GM18868 (cell line): ENCODE data around the gene FBXW4.

Experiments
- ATAC-seq: cut with Tn5 transposase; IDR thresholded peaks from one replicate; pipeline ENCODE4 v1.9.1; 2021; ENCODE audit warnings: mild to moderate bottlenecking, moderate library complexity; ENCODE audit not compliant: unreplicated experiment

The FBXW4 gene

DNA sequence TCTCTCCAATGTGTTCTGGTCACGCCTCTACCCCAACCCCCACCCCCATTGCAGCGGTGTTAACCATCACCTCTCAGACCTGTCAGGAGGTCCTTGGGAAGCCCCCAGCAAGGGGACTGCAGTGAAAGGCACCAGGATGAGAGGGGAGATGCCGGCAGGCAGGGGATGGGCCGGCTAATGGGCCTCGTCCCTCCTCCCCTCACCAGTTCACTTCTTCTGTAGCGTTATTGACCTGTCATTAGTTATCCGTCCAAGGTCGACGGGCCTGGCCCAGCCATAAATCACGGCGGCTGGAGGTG is 125.7 kb downstream of the FBXW4 start:
- no peak for ATAC-seq

DNA sequence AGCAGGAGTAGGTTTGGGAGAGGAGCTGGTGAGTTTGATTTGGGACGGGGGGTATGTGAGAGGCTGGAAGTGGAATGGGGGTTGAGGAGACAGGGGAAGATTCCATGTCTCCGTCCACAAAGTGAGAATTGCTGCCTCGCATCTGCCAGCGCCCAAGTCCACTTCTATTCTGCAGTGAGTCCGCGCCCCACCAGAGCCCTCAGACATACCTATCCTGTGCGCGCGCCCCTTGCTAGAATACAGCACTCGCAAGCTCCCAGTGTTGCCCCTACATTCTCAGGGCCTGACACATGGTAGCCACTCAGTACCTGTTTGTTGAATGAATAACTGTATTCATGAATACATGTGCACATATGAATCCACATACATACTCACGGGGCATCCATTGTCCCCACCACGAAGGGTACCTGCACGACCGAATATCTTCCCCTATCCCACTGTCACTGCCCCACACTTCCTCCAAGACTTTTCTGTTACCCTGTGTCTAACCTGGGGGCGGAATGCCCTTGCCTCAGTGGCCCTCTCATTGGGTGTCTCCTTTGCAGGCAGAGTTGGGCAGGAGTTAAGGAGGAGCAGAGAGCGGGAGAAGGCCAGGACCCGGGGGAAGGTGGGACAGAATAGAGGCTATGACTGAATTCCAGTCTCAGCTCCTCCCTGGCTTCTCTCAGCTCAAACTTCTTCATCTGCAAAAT is 126.8 kb downstream of the FBXW4 start:
- ATAC-seq, result no peak

DNA sequence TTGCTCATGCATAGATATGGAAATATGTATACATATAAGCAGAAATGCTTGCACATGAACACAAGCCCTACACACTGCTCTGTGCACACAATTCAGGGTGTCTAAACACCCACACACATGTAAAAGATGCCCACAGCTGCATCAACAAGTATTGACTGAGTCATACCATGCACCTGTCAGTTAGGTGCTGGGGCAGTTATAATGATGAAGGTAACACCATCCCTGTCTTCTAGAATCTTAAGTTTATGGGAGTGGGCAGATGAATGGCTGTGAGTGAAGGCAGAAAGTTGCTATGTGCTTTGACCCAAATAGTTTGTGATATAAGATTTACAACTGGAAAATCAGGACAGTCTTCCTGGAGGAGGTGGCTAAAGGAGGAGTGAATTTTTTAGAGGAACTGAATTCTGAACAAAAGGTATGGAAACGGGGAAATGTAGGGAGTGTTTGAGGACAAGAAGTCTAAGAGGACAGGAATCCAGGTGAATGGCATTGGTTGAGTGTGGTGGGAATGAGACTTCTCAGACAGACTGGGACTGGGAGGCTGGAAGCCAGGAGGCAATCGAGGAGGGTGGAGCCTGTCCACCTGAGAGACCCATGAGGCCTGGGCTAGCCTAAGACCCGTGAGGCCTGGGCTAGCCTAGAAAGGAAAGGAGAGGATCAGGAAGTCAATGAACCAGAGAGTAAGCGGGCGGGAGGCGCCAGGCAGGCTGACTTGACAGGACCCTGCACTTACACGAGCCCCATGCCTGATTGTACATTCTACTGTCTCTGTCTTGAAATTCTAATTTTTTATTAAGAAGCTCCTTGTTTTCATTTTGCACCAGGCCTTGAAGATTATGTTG is 127.6 kb downstream of the FBXW4 start:
- no peak for ATAC-seq

DNA sequence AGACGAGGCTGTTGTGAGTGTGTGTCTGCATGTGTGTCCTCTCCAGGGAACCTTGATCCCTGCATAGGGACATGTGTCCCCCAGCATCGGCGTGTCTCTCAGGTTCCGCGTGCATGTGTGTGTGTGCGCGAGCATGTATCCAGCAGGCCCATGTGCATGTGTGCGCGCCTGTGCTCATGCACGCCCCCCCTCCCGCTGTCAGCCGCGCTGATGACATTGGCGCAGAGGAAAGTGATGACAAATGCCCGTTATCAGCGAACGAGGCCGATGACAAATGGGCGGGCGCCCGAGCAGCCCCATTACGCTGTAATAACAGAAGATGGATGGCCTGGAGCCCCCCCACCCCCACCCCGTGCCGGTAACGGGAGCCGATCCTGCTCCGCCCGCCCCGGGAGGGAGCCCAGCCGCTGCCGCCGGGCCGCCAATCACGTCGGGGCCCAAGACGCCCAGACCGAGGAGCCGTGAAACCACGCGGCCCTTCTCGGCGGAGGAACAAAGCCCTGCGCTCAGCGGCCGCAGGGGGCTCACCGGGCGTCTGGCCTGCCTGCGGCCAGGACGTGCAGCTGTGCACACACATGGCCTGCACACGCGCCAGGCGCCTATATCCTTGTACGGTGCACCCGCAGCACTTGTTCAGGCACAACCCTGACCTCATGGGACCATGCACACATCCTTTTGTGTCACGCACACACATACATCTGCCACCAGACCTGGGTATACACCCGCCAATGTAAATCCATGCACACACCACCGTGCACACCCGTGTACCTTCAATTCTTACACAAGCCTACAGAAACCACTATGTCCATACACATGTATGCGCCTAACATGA is 128.4 kb downstream of the FBXW4 start:
- no peak for ATAC-seq

DNA sequence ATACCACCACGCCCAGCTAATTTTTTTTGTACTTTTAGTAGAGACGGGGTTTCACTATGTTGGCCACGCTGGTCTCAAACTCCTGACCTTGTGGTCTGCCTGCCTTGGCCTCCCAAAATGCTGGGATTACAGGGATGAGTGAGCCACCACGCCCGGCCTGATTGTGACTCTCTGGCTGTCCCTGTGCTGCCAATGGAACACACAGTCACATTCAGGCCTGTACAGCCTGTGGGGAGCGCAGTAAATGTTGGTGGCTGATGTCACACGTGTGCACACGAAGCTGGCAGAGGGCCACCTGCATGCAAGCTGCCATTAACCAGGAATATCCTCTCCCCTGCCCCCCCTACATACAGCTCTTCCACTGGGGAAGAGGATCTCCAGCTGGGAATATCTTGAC is 129.0 kb downstream of the FBXW4 start:
- ATAC-seq, result no peak

DNA sequence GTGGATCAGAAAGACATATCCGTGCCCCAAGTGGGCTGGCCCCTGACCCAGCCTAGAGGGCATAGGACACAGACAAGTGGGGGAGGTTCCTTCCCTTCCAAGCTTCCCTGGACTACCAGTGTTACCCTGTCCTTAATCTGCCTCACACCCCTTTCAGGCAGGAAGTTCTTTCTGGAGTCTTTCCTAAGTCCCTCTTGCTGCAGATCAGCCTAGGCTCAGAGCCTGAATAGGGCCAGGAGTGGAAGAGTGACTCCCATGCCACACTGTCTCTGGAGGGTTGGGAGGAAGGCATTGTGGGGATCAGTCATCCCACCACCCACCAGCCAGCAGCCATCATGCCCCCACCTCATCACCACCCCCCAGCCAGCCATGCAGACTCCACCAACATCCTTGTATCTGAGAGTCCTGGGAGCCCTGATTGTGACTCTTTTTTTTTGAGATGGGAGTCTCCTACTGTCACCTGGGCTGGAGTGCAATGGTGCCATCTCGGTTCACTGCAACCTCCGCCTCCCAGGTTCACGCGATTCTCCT is 129.5 kb downstream of the FBXW4 start:
- ATAC-seq, result no peak

DNA sequence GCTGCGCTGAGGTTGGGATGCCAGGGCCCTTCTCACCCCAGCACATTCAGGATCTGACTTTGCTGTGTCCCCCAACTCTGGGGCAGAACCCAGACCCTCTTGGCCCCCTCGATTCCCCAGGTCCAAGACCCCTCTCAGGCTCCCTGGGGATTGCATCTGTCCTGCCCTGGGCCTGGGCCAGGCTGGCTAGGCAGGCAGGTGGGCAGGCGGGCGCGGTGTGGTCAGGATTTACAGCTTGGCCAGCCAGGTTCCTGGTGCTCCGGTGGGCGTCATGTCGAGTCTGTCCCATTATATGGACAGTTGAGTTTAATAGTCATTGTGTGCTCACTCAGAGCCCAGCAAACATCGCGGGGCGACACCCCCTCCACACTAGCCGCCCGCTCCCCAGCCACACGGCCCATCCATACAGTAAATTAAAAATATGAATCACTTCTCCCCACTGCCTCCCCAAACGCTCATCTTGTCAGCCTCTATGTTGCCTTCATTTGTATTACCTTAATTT is 130.4 kb downstream of the FBXW4 start:
- no peak for ATAC-seq

DNA sequence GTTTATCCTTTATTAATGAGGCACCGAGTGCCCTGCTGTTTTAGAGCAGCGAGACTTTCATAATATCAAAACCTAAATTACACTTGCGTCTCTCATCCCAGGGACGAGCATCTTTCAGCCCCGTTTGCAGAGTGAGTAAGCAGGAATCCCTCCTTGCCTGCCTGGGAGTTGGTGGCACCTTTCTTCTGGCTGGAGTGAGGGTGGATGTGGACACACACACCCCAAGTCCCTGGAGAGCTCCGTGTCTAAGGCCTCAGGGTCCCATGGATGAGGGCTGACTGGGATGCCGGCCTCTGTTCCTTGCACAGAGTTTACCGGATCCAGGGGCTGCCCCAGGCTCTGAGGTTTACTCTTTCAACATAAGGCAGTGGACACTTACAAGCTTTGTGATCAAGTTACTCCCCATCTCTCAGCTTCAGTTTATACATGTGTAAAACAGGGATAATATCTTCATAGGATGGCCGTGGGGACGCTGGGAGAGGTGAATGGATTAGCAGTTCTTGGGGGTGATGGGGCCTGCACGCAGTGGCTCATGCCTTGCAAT is 131.4 kb downstream of the FBXW4 start:
- no peak for ATAC-seq

DNA sequence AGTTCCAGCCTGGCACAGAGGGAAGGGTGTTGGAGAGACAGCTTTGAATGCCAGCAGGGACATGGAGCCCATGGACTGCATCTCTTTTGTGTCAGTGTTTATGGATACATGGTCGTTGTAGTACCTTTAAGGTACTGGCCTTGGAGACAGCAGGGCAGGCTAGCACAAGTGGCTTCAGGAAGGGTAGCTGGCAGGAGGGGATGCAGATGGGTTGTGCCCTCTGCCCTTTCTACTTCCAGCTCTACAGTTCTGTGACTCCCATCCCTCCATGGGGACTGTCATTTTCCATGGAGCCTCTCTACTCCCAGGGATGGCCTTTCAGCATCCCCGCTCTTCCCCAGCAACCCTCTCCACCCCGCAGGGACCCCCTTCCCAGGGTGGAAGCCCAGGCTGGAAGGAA is 132.0 kb downstream of the FBXW4 start:
- ATAC-seq, result no peak

DNA sequence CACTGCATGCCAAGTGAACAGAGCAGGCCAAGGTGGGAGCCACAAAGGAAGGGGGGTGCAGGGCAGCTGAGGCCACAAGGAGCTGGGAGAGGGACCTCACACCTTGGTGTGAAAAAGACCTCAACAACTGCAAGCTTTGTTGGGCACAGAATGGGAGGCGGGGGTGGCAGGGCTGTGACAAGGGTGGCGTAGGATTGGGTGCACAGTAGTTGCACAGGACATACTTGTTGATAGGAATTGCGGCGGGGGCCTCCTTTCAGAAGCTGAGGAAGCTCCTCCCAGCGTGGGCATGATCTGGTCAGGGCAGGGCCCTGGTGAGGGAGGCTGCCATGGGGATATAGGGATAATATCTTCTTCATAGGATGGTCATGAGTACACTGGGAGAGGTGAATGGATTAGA is 132.7 kb downstream of the FBXW4 start:
- no peak for ATAC-seq

DNA sequence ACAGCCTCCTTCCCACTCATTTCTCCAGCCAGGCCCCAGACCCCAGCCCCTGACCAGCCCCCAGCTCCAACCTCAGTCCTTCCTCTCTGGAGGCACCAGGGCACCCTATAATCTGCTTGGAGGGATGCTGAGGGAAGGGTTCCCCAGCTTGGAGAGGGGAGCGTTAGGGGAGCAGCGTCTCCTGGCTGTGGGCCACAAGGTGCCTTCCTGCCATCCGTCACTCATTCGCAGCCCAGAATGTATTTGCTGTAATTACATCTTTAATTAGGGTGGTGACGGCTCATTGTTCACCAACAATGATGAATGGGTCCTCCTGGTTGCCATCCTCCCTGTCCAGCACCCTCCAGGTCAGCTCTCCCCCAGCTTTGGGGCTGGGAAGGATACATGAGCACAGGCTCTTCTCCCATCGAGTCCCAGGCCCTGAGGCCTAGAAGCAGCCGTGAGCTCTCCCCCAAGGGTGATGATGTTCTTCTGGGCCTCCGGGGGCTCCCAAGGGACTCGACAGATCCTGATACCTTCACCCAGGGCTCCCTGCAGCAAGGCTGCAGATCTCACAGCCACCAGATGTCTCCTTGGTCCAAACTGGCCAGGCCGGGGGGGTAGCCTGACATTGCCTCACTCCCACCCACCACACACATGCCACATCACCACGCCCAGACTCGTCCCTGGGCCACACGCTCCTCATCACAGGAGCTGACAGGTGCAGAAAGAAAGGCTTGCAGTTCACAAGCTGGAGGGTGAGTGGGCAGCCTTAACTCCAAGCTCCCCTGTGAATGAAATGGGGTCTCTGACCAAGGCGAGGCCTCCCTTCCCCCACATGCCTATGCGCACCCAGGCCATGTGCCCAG is 133.7 kb downstream of the FBXW4 start:
- no peak for ATAC-seq
